ENCODE results near the gene CPS1.

CPS1 gene

DNA sequence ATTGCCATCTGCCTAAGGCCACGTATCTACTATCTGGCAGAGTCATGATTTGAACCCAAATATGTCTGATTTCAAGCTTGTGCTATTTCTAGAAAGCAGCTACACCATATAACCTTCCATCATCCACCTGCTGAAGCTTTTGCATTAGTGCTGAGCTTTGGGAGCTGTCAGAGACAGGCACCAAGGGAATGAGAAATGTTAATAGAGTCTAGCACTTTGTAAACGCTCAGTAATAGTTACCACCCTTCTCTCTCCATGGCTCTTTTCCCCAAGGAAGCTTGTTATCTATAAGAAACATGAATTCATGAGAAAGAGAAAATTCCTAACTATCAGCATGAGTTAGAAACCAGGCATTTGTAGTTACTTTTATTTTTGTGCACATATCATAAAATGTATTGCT is 151.5 kb downstream of the CPS1 start:
- DNase-seq, result peak; percentile 6

DNA sequence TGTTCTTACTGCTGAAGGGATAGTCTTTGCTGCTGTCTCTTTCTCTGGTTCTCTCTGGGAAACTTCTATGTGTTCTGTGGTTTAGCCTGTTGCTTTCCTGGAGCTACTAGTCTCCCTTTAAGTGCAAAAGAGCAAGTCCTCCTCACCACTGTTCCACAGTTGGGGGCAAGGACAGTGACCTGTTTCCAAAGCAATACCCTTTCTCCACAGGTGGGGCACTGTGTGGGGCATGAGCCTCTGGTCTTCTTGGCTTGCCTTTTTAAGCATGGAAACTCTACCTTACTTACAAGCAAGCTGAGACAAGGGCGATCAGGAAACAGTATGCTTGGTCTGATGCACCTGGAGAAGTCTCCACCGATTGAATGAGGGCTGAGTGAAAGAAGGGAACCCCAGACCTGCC is 156.7 kb downstream of the CPS1 start:
- no peak for DNase-seq

DNA sequence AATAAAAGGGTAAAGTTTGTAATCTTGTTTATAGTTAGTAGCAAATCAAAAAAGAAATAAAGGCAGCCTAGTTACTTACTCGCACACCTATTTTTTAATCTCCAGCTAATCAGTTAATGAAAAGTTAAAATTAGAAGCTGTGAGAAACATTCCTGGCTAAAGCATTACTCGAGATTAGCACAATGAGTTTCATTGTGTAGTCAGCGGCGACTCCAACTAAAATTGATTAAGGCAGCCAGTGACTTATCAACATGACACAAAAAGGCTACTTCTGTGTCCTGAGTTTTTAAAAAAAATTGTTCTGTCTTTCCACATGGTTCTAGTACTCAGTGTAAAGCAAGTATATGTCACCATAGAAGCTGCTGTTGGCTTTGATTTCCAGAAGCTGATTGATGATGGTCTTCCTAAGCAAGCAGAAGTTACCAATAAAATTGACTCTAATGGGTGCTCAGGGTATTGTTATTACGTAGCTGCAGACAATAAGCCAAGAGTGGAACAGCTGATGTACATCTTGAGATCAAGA is 159.2 kb downstream of the CPS1 start:
- DNase-seq, result no peak

DNA sequence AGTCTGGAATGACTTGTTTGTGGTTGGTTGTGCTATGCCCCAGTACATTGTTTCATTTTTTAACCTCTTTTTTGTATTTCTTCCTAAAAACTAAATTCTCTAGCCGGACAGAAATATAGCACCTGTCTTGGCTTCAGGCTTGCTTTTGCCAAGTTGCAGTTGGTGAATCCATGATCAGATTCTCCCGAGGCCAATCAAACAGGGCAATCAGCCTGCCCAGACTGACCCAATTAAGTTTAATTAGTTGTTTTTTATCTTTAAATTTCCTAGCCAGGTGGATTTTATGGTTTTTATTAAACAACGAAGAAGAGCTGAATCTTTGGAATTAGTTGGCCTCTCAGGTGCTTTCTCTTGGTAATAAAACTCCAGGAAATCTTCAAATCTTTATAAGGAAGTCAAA is 162.1 kb downstream of the CPS1 start:
- no peak for DNase-seq

DNA sequence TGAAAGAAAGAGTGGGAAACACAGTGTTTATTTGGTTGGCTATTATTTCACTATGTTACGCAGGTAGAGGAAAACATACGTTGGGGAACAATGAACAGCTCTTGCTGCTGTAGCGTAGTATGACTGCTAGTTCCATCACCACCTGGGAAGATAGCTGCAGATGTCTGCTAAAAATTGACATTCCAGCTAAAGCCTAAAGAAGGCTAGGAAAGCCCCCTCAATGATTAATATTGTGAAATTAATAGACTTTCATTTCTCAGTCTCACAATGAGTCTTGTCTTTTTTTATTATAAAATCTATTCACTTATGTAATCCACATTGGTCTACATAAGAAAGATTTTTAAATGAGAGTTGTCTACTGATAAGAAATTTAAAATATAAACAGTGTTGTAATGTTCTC is 165.7 kb downstream of the CPS1 start:
- DNase-seq, result no peak

DNA sequence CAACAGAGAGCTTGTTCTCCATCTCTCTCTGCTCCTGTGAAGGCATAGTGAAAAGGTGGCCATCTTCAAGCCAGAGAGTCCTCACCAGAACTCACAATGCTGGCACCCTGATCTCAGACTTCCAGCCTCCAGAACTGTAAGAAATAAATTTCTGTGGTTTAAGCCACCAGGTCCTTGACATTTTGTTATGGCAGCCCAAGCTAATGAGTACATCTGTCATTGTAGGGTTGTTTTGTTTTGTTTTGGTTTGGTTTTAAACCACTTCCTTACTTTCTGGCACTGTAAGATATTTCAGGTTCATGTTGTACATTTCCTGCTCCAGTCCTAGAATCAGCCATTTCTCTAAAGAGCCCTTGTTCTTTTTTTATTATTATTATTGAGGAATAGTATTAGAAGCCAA is 171.2 kb downstream of the CPS1 start:
- no peak for DNase-seq

All from eye (tissue), 1 donor.